ENCODE measurements around the gene PPFIA3. TPM values are rescaled to one million over a fixed set of nuclear protein-coding genes. Genes with fewer than 3 reads are reported as not detected.
A peak's percentile ranks its signal among the peaks of the same experiment; 100 is the strongest.

PPFIA3 gene
- total and polyA plus RNA-seq, 2 of the 4 experiments (the other 2 are of a cell fraction), result 0.90 to 2.4 TPM

DNA sequence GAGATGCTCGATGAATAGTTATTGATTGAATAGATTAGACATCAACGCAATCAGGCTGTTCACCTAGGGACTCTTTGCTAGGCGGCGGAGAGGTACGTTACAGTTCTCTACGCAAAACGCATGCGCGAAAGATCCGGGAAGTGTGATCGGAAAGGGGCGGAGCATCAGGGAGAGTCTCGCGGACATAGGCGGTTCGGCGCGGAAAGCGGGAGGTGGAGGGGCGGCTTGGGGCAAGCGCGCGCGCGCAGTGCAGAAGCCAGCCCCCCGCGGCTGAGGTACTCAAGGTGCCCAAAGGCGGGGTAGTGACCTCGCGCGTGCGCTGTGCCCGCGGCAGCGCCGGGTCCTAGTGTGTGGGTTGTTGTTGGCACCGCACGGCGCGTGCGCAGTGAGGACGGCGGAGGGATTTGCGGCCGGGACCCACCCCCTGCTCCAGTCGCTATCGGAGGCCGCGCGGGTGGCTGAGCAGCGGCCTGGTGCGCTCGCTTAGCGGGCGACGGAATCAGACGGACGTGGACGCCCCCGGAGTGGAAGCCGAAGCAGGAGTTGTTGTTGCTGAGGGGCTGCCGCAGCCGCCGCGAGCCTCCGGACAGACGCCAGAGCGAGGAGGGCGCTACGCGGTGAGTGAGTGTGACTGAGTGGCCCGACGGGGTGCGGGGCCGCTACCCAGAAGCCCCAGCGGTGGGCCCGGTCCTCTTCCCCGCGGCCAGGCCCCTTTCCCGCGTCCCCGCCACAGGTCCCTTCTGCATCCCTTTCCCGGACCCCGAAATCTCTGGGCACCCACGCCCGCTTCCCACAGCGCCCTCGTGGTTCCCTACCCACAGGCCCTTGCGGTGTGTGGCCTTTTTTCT lies 34.1 kb upstream of the PPFIA3 start, which contains the start of gene SNRNP70:
Gene SNRNP70 (plus strand): TSS at position 432 of the 848 bp plus-strand sequence. CDS start 964 bp downstream, outside the sequence.
- peak; percentile 99 for DNase-seq
- ChIA-PET POLR2A (ENCODE audit: unreplicated experiment) (interaction anchor here (0.6 kb wide), 1 partner anchor 47 kb away, joined by 4 read pairs; no protein-coding TSS in a partner anchor), CTCF (no interaction called here)
- Histone ChIP-seq H2BK120ac (ENCODE audit: low read depth, low read length) (peak within 1 kb of the TSS; percentile 39; the same call in 1 of the 2 replicates), H3K9me1 (ENCODE audit: insufficient read depth, low read length) (0 out of 2 replicates have a peak, but pooled peaks cover 2% of the 10 kb centered on the region), H3K4me2 (ENCODE audit: low read depth, low read length) (peak within 1 kb of the TSS; percentile 86), H3K23ac (ENCODE audit: low read depth, low read length) (peak within 1 kb of the TSS; percentile 80), H2BK20ac (ENCODE audit: low read depth, low read length) (no peak within 1 kb of the TSS), H3K18ac (ENCODE audit: low read depth, low read length) (peak within 1 kb of the TSS; percentile 77), H3K4me3 (ENCODE audit: insufficient read depth, low read depth, low read length) (peak within 1 kb of the TSS; percentile 69), H4K20me1 (ENCODE audit: insufficient read depth, low read length) (peaks cover 44% of the 10 kb centered on the region), H4K8ac (ENCODE audit: low read depth in 2 of 2, low read length in 2 of 2) (peak within 1 kb of the TSS; percentile 82 to 99), H2AK5ac (ENCODE audit: low read depth, low read length) (peak within 1 kb of the TSS; percentile 79), H3K79me1 (ENCODE audit: low read depth in 1 of 2, low read length in 2 of 2) (peaks cover 5 to 31% of the 10 kb centered on the region in 2 experiments; a peak in 3 of 4 replicates), H2BK15ac (ENCODE audit: low read depth, low read length) (0 out of 3 replicates have a peak within 1 kb of the TSS, but pooled peaks have one; percentile 1), H4K5ac (ENCODE audit: low read depth, low read length) (peak within 1 kb of the TSS; percentile 95), H2AK9ac (replicated peaks; ENCODE audit: low read depth, low read length, poor library complexity) (peak within 1 kb of the TSS; percentile 92), H3K4me1 (ENCODE audit: control insufficient read depth, insufficient read depth, low read length) (peaks cover 6% of the 10 kb centered on the region), H3K9me3 (ENCODE audit: control insufficient read depth, insufficient read depth, low read length) (no peaks in the 10 kb centered on the region), H2BK5ac (ENCODE audit: low read depth, low read length, poor library complexity, severe bottlenecking) (peak within 1 kb of the TSS; percentile 87), H3K56ac (ENCODE audit: extremely low read depth, insufficient read depth, low read length) (peak within 1 kb of the TSS; percentile 72), H3K27ac (ENCODE audit: insufficient read depth, low read length) (peak within 1 kb of the TSS; percentile 89), H4K91ac (ENCODE audit: insufficient read depth, low read depth, low read length) (peak within 1 kb of the TSS; percentile 95), H3K27me3 (ENCODE audit: control insufficient read depth, insufficient read depth, low read length) (no peaks in the 10 kb centered on the region), H2AFZ (replicated peaks; ENCODE audit: low read length, poor library complexity) (peak within 1 kb of the TSS; percentile 88), H3K36me3 (ENCODE audit: control insufficient read depth, insufficient read depth, low read length) (peaks cover 20% of the 10 kb centered on the region), H3K14ac (replicated peaks; ENCODE audit: low read depth, low read length) (peak within 1 kb of the TSS; percentile 95), H3K9ac (ENCODE audit: low read depth, low read length) (peak within 1 kb of the TSS; percentile 86), H3K4ac (ENCODE audit: low read depth, low read length) (peak within 1 kb of the TSS; percentile 93)
- intact Hi-C loops (cut with micrococcal nuclease), result no loop called here
- BruUV-seq (replicated peaks), result no TSS peak
- in situ Hi-C loops (cut with MboI; ENCODE audit: low sequenced_read_pairs), result no loop called here
- WGBS, 2 experiments (ENCODE audit: extremely low coverage in 2 of 2, insufficient read length in 1 of 2), result 0% methylated on average over 46 of the region's 89 CpGs; no CpG with 5 or more reads in 1 of the 2 experiments
- dilution Hi-C loops (cut with HindIII; ENCODE audit: low sequenced_read_pairs, unreplicated experiment), result no loop called here
- peak; percentile 99 for ATAC-seq (ENCODE audit: low read depth)
- TF ChIP-seq, protein P1, sequence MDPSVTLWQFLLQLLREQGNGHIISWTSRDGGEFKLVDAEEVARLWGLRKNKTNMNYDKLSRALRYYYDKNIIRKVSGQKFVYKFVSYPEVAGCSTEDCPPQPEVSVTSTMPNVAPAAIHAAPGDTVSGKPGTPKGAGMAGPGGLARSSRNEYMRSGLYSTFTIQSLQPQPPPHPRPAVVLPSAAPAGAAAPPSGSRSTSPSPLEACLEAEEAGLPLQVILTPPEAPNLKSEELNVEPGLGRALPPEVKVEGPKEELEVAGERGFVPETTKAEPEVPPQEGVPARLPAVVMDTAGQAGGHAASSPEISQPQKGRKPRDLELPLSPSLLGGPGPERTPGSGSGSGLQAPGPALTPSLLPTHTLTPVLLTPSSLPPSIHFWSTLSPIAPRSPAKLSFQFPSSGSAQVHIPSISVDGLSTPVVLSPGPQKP (IDR thresholded peaks at IDR 0.05; ENCODE audit: borderline replicate concordance, low read depth, low read length), result no peak
- TF ChIP-seq RCOR1 (IDR thresholded peaks at IDR 0.05; ENCODE audit: insufficient replicate concordance, low read length), result no peak
- TF ChIP-seq NFE2L2 (IDR thresholded peaks at IDR 0.05; ENCODE audit: low read depth, low read length), result no peak
- TF ChIP-seq RAD21 (IDR thresholded peaks at IDR 0.05; ENCODE audit: low read length), result no peak
- TF ChIP-seq MAZ (IDR thresholded peaks at IDR 0.05; ENCODE audit: borderline replicate concordance, low read depth, low read length), result peak; percentile 79; the same call in 1 of the 2 replicates
- no peak for TF ChIP-seq MAFK (IDR thresholded peaks at IDR 0.05; ENCODE audit: low read depth, low read length)
- TF ChIP-seq CEBPB (IDR thresholded peaks at IDR 0.05; ENCODE audit: low read depth, low read length), result no peak
- TF ChIP-seq, protein P2, sequence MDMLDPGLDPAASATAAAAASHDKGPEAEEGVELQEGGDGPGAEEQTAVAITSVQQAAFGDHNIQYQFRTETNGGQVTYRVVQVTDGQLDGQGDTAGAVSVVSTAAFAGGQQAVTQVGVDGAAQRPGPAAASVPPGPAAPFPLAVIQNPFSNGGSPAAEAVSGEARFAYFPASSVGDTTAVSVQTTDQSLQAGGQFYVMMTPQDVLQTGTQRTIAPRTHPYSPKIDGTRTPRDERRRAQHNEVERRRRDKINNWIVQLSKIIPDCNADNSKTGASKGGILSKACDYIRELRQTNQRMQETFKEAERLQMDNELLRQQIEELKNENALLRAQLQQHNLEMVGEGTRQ (IDR thresholded peaks at IDR 0.05; ENCODE audit: low read depth, low read length), result peak; percentile 25; the same call in 1 of the 2 replicates
- no peak for TF ChIP-seq CHD1 (IDR thresholded peaks at IDR 0.05; ENCODE audit: low read depth, low read length)
- TF ChIP-seq, protein P3, sequence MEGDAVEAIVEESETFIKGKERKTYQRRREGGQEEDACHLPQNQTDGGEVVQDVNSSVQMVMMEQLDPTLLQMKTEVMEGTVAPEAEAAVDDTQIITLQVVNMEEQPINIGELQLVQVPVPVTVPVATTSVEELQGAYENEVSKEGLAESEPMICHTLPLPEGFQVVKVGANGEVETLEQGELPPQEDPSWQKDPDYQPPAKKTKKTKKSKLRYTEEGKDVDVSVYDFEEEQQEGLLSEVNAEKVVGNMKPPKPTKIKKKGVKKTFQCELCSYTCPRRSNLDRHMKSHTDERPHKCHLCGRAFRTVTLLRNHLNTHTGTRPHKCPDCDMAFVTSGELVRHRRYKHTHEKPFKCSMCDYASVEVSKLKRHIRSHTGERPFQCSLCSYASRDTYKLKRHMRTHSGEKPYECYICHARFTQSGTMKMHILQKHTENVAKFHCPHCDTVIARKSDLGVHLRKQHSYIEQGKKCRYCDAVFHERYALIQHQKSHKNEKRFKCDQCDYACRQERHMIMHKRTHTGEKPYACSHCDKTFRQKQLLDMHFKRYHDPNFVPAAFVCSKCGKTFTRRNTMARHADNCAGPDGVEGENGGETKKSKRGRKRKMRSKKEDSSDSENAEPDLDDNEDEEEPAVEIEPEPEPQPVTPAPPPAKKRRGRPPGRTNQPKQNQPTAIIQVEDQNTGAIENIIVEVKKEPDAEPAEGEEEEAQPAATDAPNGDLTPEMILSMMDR (conservative IDR thresholded peaks at IDR 0.05; ENCODE audit: low read depth, low read length), result no peak
- TF ChIP-seq MXI1 (IDR thresholded peaks at IDR 0.05; ENCODE audit: borderline replicate concordance, low read depth, low read length), result peak; percentile 59; the same call in 1 of the 2 replicates
- TF ChIP-seq POLR2A (IDR thresholded peaks at IDR 0.05; ENCODE audit: low read depth, low read length), result peak; percentile 97
- peak; percentile 46 for TF ChIP-seq BHLHE40 (IDR thresholded peaks at IDR 0.05; ENCODE audit: low read depth, low read length)
